Measurements from ENCODE around the gene IQSEC2. TPM values are rescaled to one million over a fixed set of nuclear protein-coding genes. Genes with fewer than 3 reads are reported as not detected.

Gene IQSEC2
- polyA plus RNA-seq, 1 experiment, result 13.5 TPM

DNA sequence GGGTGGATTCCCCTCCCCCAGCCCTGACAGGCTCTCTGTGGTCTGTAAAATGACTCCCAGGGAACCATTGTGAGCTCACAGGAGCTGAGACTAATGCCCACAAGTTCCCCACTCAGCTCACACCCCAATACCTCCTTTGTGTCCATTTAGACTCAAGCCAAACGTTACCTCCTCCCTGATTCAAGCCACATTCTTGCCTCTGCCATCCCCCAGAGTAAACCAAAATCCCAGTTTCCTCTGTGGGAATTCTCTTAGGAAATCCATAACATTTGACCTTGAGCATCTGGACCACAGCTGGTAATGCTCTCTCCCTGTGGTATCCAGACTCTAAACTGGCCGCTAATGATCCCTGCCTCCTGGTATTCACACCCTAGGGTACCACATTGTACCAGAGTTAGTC, 30.1 kb downstream of the IQSEC2 start:
- no peak for DNase-seq (ENCODE audit: low read depth)
- H3K36me3 ChIP-seq (ENCODE audit: control insufficient read depth, insufficient read depth, low read length), result peaks cover 5% of the 10 kb centered on the region; the same call in 1 of the 2 replicates
- ChIA-PET POLR2A (no interaction called here), CTCF (interaction anchor here (0.6 to 1.5 kb wide), 2 partner anchors 60 to 66 kb away, joined by 3 to 4 read pairs; no protein-coding TSS in a partner anchor)
- TF ChIP-seq CTCF (IDR thresholded peaks at IDR 0.05; ENCODE audit: insufficient read depth, low read depth, low read length), result no peak
- no peak overlapping the region for H3K4me3 ChIP-seq (ENCODE audit: low read depth, low read length)
- H3K27me3 ChIP-seq (ENCODE audit: control insufficient read depth, insufficient read depth, low read length), result no peaks in the 10 kb centered on the region

- H3K36me3 ChIP-seq (ENCODE audit: control insufficient read depth, insufficient read depth, low read length), result peaks cover 5% of the 10 kb centered on the region; the same call in 1 of the 2 replicates
- no peaks in the 10 kb centered on the region for H3K27me3 ChIP-seq (ENCODE audit: control insufficient read depth, insufficient read depth, low read length)
- POLR2A ChIA-PET, result no interaction called here
- H3K4me3 ChIP-seq (ENCODE audit: low read depth, low read length), result no peak overlapping the region
- TF ChIP-seq CTCF (IDR thresholded peaks at IDR 0.05; ENCODE audit: insufficient read depth, low read depth, low read length), result no peak
- DNase-seq (ENCODE audit: low read depth), result no peak
- CTCF ChIA-PET, result interaction anchor here (1.4 kb wide), 2 partner anchors 33 to 190 kb away, joined by 3 read pairs; no protein-coding TSS in a partner anchor
These were observed 30.8 kb downstream of the IQSEC2 start for GRCh38 chrX:53250556-53250955.

DNA sequence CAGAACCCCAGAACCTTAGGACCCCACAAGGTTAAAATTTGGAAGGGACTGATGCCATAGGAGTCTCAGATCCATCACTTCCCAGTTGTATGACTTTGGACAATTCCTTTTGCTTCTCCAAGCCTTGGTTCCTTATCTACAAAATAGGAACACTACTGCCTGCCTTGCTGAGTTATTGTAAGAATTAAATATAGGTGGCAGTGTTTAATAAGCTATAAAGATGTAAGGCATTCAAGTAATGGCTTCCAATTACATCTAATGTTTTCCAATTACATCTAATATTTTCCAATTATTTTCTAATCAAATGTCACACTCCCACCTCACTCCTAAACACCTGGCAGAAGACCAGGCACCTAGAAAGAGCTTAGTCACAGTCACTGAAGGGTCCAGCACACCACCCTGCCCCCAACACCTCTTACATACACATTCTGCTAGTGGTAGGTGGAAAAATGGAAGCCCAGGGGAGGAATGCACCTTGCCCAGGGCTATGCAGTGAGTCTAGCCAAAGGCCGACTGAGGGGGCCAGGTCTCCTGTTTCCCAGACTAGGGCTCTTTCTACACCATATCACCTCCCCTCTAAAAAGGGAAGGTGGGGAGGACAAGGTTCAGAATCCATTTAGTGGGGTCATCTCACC, 31.9 kb downstream of the IQSEC2 start:
- ChIA-PET CTCF (interaction anchor here (0.8 to 1.5 kb wide), 4 partner anchors 33 to 191 kb away, joined by 3 to 4 read pairs (median 3); no protein-coding TSS in a partner anchor), POLR2A (no interaction called here)
- Histone ChIP-seq H3K36me3 (ENCODE audit: control insufficient read depth, insufficient read depth, low read length) (peaks cover 2% of the 10 kb centered on the region; the same call in 1 of the 2 replicates), H3K27me3 (ENCODE audit: control insufficient read depth, insufficient read depth, low read length) (no peaks in the 10 kb centered on the region), H3K4me3 (ENCODE audit: low read depth, low read length) (no peak overlapping the region)
- DNase-seq (ENCODE audit: low read depth), result no peak
- no peak for TF ChIP-seq CTCF (IDR thresholded peaks at IDR 0.05; ENCODE audit: insufficient read depth, low read depth, low read length)

GRCh38 chrX:53247928-53248327, 33.5 kb downstream of the IQSEC2 start:
- no peaks in the 10 kb centered on the region for H3K27me3 ChIP-seq (ENCODE audit: control insufficient read depth, insufficient read depth, low read length)
- ChIA-PET POLR2A (no interaction called here), CTCF (interaction anchor here (0.6 to 1.6 kb wide), 3 partner anchors 40 to 71 kb away, joined by 3 to 7 read pairs (median 4); no protein-coding TSS in a partner anchor)
- no peak for DNase-seq (ENCODE audit: low read depth)
- no peaks in the 10 kb centered on the region for H3K36me3 ChIP-seq (ENCODE audit: control insufficient read depth, insufficient read depth, low read length)
- no peak overlapping the region for H3K4me3 ChIP-seq (ENCODE audit: low read depth, low read length)
- TF ChIP-seq CTCF (IDR thresholded peaks at IDR 0.05; ENCODE audit: insufficient read depth, low read depth, low read length), result no peak

GRCh38 chrX:53246231-53246630, 35.2 kb downstream of the IQSEC2 start:
- no peaks in the 10 kb centered on the region for H3K27me3 ChIP-seq (ENCODE audit: control insufficient read depth, insufficient read depth, low read length)
- H3K36me3 ChIP-seq (ENCODE audit: control insufficient read depth, insufficient read depth, low read length), result no peaks in the 10 kb centered on the region; the same call in 1 of the 2 replicates
- ChIA-PET CTCF (no interaction called here), POLR2A (no interaction called here)
- no peak for TF ChIP-seq CTCF (IDR thresholded peaks at IDR 0.05; ENCODE audit: insufficient read depth, low read depth, low read length)
- DNase-seq (ENCODE audit: low read depth), result no peak
- no peak overlapping the region for H3K4me3 ChIP-seq (ENCODE audit: low read depth, low read length)
